ENCODE measurements around the gene DCAF12L1.

Gene DCAF12L1

DNA sequence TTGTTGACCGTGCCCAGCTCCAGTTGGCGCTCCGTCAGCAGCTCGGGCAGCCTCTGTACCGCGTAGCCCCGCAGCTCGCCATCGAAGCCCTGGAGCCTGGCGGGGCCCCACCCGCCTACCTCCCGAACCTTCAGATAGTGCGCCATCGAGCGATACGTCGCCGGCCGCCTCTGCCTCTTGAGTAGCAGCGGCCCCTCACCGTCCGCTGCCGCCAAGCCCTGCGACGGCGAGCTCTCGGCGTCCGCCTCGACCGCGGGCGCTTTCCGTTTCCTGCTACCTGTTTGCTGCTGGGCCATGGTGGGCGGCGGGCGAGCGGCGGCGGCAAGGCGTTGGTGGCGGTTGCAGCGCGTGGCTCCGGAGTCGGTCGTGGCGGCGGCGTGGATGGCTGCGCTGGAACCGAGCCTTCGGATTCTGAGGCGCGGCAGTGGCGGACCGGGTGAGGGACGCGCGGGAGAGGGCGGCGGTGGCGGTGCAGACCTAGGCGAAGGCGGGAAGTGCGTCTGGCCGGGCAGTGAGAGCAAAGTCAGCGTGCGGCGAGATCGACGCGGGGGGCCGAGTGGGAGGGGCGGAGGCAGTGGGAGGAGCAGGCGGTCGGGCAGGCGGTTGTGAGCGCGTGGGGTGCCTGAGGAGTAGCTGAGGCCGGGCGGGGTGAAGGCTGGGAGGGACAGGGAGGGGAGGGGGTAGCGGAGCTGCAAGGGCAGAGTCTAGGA is at the start of gene DCAF12L1:
Gene DCAF12L1, minus strand, starts transcription at position 502 of the 710 bp plus-strand sequence. Its CDS starts 206 bp downstream, at position 296.
- POLR2A ChIA-PET: no interaction called here
- no peaks in the 10 kb centered on the region for H3K36me3 ChIP-seq (ENCODE audit: control insufficient read depth in 2 of 2, insufficient read depth in 1 of 2, low read length in 2 of 2)
- H3K4me1 ChIP-seq (ENCODE audit: control insufficient read depth, insufficient read depth, low read length): no peaks in the 10 kb centered on the region
- no peaks in the 10 kb centered on the region; the same call in 1 of the 2 replicates for H3K9me3 ChIP-seq (ENCODE audit: control insufficient read depth, insufficient read depth, low read depth, low read length)
- no peak within 1 kb of the TSS for H3K27ac ChIP-seq (ENCODE audit: extremely low read depth, low read depth, low read length)
- H3K4me3 ChIP-seq (ENCODE audit: low read depth, low read length): no peak within 1 kb of the TSS
- TF ChIP-seq YY1 (tag by site-specific recombination; IDR thresholded peaks at IDR 0.05) (no peak), HOXA7 (CRISPR knock-in tag; IDR thresholded peaks at IDR 0.05; ENCODE audit: borderline replicate concordance) (no peak), ZNF501 (tag by site-specific recombination; IDR thresholded peaks at IDR 0.05) (no peak), ZNF48 (tag by site-specific recombination; IDR thresholded peaks at IDR 0.05) (no peak), ZNF133 (tag by site-specific recombination; IDR thresholded peaks at IDR 0.05) (no peak), ZNF843 (tag by site-specific recombination; IDR thresholded peaks at IDR 0.05) (no peak), ZNF350 (tag by site-specific recombination; IDR thresholded peaks at IDR 0.05) (no peak), ZNF777 (tag by site-specific recombination; IDR thresholded peaks at IDR 0.05; ENCODE audit: borderline replicate concordance) (no peak), ZNF121 (tag by site-specific recombination; IDR thresholded peaks at IDR 0.05) (no peak), ZNF514 (tag by site-specific recombination; IDR thresholded peaks at IDR 0.05) (no peak), ZNF596 (tag by site-specific recombination; IDR thresholded peaks at IDR 0.05) (no peak), ZNF768 (tag by site-specific recombination; IDR thresholded peaks at IDR 0.05) (no peak), ZNF362 (tag by site-specific recombination; IDR thresholded peaks at IDR 0.05) (no peak), ZNF19 (tag by site-specific recombination; IDR thresholded peaks at IDR 0.05; ENCODE audit: low read depth) (no peak), SETDB1 (IDR thresholded peaks at IDR 0.05; ENCODE audit: insufficient read length, low read length) (no peak), ZNF114 (tag by site-specific recombination; IDR thresholded peaks at IDR 0.05) (no peak), TRIM28 (IDR thresholded peaks at IDR 0.05; ENCODE audit: borderline replicate concordance, low read length) (no peak), ZNF629 (tag by site-specific recombination; IDR thresholded peaks at IDR 0.05) (no peak), ZNF585B (tag by site-specific recombination; IDR thresholded peaks at IDR 0.05) (no peak)
- TF ChIP-seq, protein P1, sequence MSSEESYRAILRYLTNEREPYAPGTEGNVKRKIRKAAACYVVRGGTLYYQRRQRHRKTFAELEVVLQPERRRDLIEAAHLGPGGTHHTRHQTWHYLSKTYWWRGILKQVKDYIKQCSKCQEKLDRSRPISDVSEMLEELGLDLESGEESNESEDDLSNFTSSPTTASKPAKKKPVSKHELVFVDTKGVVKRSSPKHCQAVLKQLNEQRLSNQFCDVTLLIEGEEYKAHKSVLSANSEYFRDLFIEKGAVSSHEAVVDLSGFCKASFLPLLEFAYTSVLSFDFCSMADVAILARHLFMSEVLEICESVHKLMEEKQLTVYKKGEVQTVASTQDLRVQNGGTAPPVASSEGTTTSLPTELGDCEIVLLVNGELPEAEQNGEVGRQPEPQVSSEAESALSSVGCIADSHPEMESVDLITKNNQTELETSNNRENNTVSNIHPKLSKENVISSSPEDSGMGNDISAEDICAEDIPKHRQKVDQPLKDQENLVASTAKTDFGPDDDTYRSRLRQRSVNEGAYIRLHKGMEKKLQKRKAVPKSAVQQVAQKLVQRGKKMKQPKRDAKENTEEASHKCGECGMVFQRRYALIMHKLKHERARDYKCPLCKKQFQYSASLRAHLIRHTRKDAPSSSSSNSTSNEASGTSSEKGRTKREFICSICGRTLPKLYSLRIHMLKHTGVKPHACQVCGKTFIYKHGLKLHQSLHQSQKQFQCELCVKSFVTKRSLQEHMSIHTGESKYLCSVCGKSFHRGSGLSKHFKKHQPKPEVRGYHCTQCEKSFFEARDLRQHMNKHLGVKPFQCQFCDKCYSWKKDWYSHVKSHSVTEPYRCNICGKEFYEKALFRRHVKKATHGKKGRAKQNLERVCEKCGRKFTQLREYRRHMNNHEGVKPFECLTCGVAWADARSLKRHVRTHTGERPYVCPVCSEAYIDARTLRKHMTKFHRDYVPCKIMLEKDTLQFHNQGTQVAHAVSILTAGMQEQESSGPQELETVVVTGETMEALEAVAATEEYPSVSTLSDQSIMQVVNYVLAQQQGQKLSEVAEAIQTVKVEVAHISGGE (tag by site-specific recombination; conservative IDR thresholded peaks at IDR 0.05; ENCODE audit: low read depth): no peak
- CTCF ChIA-PET: no interaction called here

DNA sequence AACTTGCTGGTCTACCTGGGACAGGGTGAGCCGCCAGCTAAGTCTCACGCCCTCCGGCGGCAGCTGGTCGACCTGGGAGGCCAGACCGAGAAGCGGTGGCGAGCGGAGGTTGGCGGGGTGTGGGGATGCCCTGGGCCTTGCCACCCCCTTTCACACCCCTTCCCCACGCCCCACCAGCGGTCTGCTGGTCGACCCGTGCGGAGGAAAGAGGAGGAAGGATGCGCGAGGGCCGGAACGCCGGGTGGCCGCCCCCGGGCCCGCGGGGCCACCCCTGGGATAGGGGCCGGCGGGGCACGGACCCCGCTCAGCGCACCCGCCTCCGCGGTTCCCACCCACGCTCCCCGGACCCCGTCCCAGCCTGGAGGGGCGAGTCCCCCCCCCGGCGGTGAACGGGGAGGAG is 28.3 kb upstream of the DCAF12L1 start:
- no peak overlapping the region for H3K27ac ChIP-seq (ENCODE audit: extremely low read depth, low read depth, low read length)
- POLR2A ChIA-PET: no interaction called here
- CTCF ChIA-PET: no interaction called here
- no peak for TF ChIP-seq ZNF280D (tag by site-specific recombination; IDR thresholded peaks at IDR 0.05)
- no peak for TF ChIP-seq ZNF645 (tag by site-specific recombination; IDR thresholded peaks at IDR 0.05)
- H3K36me3 ChIP-seq (ENCODE audit: control insufficient read depth in 2 of 2, insufficient read depth in 1 of 2, low read length in 2 of 2): no peaks in the 10 kb centered on the region
- H3K4me3 ChIP-seq (ENCODE audit: low read depth, low read length): no peak overlapping the region
- no peaks in the 10 kb centered on the region for H3K9me3 ChIP-seq (ENCODE audit: control insufficient read depth, insufficient read depth, low read depth, low read length)
- H3K4me1 ChIP-seq (ENCODE audit: control insufficient read depth, insufficient read depth, low read length): no peaks in the 10 kb centered on the region
